ENCODE results near the gene DNAH11.

GRCh38 chr7:21746949-21747348, 204.1 kb downstream of the DNAH11 start:
- no peak for TF ChIP-seq POLR2A (IDR thresholded peaks at IDR 0.05; ENCODE audit: borderline replicate concordance, extremely low read depth, insufficient read depth, insufficient read length)
- TF ChIP-seq POLR2AphosphoS5 (IDR thresholded peaks at IDR 0.05; ENCODE audit: low read depth, low read length) = no peak
- TF ChIP-seq, protein P1, sequence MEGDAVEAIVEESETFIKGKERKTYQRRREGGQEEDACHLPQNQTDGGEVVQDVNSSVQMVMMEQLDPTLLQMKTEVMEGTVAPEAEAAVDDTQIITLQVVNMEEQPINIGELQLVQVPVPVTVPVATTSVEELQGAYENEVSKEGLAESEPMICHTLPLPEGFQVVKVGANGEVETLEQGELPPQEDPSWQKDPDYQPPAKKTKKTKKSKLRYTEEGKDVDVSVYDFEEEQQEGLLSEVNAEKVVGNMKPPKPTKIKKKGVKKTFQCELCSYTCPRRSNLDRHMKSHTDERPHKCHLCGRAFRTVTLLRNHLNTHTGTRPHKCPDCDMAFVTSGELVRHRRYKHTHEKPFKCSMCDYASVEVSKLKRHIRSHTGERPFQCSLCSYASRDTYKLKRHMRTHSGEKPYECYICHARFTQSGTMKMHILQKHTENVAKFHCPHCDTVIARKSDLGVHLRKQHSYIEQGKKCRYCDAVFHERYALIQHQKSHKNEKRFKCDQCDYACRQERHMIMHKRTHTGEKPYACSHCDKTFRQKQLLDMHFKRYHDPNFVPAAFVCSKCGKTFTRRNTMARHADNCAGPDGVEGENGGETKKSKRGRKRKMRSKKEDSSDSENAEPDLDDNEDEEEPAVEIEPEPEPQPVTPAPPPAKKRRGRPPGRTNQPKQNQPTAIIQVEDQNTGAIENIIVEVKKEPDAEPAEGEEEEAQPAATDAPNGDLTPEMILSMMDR (IDR thresholded peaks at IDR 0.05 in 2 of 3, conservative IDR thresholded peaks at IDR 0.05 in 1 of 3; ENCODE audit: borderline replicate concordance in 1 of 3, insufficient read depth in 1 of 3, low read depth in 2 of 3, low read length in 2 of 3) = no peak
- TF ChIP-seq CEBPB (IDR thresholded peaks at IDR 0.05; ENCODE audit: low read depth) = no peak
- no peak for TF ChIP-seq ELF1 (IDR thresholded peaks at IDR 0.05; ENCODE audit: borderline replicate concordance, low read depth)
- no peak for TF ChIP-seq EZH2 (IDR thresholded peaks at IDR 0.05)
- TF ChIP-seq EGR1 (IDR thresholded peaks at IDR 0.05; ENCODE audit: low read depth) = no peak
- TF ChIP-seq SP1 (IDR thresholded peaks at IDR 0.05; ENCODE audit: low read depth) = no peak
- no peak for TF ChIP-seq YY1 (IDR thresholded peaks at IDR 0.05; ENCODE audit: extremely low read depth, insufficient replicate concordance, low read depth, low read length)

Data from HCT116 (cell line).